ENCODE data around the gene RXRA. TPM values are rescaled to one million over a fixed set of nuclear protein-coding genes. Genes with fewer than 3 reads are reported as not detected.

The RXRA gene
- total RNA-seq, 1 donor from 2014 or later: 129 TPM

DNA sequence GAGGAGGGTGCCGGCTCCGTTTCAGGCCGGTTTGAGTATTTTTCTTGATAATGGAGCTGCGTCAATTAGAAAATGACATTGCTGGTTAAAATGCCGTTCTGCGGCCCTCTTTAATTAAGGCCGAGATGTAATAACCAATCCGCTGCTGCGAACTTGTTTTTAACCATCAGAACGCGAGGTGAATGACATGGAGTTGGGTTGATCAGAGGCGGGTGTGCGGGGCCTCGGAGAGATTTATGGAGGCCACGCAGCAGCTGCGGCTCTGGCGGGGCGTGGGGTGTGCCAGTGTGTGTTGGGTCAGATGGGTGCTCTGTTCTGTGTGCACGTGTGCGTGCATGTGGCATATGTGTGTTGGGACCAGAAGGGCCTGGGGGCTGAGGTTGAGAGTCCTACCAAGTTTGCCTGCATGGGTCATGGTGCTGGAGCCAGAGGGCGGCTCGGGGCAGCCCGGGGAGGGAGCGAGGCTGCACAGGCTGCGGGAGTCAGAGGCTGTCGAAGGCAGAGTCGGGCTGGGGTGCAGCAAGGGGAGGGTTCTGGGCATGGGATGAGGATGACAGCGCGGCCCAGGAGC, 25.4 kb downstream of the RXRA start:
- DNase-seq (ENCODE audit: low spot score): no peak

DNA sequence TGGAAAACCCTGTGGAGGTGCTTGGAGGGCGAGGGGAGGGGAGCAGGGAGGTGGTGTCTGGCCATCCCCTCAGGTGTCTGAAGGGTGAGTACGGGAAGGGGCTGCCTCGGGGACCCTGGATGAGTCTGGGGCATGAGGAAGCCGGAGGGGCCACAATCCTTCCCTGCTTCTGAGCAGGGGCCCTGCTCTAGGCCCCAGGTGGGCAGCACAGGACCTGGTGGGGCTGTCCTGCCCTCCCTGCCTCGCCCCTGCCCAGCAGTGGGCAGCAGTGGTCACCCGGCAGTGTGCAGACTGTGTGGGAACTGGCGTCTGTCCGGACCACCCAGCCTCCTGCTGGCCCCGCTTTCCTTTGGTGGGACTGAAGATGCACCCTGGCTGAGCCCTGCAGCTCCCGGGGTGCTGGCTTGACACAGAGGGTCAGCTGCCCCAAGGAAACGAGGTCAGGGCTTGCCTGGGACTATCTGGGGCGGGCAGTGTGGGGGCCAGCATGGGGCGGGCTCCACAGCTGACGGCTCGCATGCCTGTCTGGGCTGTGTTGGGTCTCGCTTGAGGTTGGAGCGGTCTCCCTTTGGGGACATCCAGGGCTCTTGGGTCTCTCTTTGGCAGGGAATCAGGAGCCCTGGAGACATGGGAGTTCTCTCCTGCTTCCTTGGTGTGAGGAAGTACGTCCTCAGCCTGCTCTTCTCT, 26.1 kb downstream of the RXRA start:
- no peak for DNase-seq (ENCODE audit: low spot score)

DNA sequence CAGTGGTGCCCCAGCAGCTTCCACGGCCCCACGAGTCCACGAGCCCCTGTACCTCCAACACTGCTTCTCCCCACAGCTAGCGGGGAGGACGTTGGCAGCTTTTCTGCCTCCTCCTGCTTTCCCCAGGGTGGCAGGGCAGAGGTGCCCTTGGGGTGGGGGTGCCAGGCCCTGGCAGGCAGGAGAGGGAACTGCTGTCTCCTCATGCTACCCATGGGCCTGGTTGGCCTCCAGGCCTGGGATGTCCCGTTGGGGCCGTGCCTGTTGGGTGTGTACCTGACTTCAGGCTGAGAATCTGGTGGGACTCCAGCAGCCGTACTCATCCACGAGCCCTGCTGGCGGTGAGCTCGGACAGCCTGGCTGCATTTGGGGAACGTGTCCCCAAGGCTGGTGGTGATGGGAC, 27.3 kb downstream of the RXRA start:
- DNase-seq (ENCODE audit: low spot score): no peak

DNA sequence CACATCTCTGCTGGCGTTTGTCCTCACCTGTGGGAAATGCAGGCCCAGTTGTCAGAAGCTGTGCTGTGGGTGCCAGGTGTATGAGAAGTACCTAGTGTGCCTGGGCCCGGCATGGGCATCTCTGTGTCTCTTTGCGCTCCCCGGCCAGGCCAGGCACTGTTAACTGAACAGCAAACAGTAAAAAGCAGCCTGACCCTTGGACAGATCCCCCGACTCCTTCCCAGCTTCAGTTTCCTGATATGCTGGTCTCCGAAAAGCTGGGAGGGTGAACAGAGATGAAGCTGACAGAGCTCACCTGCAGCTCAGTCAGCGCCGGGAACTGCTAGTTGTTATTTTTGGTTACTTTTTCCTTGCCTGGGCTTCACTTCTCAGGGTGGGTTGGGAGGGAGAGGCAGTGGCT, 28.9 kb downstream of the RXRA start:
- no peak for DNase-seq (ENCODE audit: low spot score)

DNA sequence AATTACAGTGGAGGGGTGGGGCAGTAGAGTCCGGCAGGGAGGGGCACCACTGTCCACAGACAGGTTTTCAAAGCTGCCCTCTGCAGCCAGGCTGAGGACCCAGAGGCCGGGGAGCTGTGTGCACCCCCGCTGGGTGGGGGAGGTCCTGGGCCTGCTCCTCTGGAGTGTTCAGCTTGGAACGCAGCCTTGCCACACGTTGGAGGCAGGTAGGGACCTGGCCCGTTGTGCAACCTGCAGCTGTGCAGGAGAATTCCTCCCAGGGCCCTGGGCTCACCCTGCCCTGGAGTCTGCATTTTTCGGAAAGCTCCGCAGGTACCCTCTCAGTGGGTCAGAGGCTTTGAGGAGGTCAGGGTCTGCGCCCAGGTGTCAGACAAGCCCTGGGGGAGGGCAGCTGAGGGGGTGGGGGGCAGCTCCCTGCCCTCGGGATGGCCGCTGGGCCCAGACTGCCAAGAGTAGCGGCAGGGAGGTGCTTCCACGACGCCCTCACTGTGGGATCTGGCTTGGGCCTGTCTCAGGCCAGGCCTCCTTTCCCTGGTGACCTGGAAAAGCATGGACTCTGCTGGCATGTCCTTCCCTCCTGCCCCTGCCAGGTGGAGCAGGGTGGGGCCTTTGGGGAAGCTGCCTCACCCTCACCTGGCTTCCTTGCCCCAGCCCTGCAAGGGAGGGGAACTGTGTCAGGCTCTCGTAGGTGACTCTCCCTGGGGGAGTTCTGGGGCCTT, 29.5 kb downstream of the RXRA start:
- DNase-seq (ENCODE audit: low spot score): no peak

DNA sequence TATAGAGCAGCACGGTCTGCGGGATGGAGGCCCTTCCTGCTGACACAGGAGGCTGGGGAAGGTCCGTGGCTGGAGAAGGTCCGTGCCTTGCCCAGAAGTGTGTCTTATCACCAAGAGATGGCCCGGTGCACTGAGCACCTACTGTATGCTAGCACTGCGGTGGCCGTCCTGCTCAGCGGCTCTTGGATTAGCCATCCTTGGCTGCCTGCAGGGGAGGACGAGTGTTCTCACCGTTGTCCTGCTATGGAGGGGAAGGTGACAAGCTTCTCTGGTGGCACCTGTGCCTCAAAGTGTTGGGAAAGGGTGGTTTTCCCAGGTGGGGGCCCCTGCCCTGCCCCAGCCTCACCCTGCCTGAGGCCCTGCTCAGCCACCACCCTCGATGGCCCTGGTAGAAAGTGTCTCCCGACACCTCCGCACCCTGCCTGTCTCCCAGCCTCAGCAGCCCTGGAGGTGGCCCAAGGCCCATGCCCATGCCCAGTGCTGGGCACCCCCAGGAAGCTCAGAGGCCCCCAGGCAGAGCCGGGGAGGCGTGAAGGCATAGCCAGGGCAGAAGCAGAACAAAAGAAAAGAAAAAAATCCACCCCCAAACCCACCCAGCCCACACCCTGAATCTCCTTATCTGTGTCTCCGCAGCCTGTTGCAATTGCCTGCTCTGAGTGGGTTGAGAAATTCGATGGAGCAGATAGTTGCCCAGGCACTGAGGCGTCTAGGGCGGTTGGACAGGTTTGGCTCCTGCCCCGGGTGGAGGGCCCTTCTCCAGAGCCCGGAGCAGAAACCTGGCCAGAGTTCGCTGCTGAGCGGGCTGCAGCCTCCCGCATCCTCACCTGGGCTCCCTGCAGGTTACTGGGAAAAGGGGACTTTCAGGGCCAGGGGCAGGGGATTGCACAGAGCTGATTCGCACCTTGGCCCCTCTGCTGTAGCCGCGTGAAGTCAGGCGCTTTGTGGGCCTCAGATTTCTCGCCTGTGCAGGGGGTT, 30.5 kb downstream of the RXRA start:
- DNase-seq (ENCODE audit: low spot score): no peak

DNA sequence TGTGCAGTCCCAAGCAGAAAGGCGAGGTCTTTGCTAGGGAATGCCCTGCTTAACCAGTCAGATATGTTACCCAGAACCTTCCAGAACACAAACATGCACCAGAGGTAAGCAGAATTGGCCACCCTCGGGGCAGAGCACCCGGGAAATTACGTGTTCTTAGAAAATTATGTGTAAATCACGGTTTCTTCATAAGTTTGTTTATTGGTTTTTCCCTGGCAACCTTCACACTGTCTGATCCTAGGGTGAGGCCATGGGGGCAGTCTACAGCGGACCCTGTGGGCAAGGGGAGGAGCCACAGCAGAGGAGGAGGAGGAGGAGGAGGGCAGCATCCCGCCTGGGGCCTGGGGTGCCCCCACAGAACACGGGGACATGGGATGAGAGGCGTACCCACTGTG, 31.4 kb downstream of the RXRA start:
- DNase-seq (ENCODE audit: low spot score): no peak

DNA sequence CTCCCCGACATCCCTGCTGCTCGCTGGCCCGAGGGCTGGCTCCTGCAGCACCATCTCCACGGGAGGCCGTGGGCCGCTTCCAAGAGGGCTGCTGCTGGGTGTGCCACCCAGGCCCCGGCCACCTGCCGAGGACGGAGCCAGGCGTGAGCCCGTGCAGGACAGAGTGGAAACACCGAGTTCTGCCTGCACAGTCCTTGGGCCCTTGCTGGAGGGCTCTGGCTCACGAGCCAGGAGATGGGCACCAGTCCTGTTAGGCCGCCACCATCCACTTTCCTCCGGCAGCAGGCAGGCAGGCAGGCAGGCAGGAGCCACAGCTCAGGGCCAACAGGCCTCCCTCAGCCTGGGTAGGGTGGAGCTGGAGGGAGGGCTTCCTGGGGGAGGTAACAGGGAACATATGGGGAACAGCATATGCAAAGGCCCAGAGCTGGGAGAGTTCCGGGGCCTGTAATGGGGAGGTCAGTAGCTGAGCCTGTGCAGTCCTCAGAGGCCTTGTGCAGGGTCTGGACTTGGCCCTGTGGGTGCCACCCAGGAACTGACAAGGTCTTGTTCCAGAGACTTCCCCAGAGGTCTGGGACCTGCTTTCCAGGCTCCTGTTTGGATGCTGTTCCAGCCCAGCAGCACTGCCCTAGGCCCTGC, 31.9 kb downstream of the RXRA start:
- no peak for DNase-seq (ENCODE audit: low spot score)

DNA sequence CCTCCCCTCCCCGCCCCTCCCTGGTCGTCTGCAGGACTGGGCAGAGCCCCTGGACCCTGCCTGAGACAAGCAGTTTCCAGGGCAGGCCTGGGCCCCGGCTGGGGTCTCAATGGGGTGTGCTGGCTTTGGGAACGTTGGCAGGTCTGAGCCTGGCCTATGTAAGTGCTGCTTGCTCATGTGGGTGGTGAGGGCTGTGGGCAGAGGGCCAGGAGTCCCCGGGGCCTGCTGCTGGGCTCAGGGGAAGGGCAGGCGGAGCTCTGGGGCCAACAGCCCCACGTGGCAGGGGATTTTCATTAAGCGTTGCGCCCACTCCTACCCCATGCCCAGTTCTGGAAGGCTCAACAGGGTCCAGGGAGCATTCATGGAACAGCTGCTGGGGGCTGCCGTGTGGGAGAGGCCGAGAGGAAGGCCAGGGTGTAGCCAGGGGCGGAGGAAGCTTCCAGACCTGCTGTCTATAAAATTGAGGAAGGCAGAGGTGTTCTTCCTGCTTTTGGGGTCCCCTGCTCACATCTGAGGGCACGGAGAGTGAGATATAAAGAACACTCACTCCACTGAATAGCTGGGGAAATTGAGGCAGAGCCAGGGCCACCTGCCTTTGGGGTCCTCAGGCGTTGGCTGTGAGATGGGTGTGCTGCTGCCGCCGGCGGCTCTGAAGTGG, 32.5 kb downstream of the RXRA start:
- DNase-seq (ENCODE audit: low spot score): no peak

DNA sequence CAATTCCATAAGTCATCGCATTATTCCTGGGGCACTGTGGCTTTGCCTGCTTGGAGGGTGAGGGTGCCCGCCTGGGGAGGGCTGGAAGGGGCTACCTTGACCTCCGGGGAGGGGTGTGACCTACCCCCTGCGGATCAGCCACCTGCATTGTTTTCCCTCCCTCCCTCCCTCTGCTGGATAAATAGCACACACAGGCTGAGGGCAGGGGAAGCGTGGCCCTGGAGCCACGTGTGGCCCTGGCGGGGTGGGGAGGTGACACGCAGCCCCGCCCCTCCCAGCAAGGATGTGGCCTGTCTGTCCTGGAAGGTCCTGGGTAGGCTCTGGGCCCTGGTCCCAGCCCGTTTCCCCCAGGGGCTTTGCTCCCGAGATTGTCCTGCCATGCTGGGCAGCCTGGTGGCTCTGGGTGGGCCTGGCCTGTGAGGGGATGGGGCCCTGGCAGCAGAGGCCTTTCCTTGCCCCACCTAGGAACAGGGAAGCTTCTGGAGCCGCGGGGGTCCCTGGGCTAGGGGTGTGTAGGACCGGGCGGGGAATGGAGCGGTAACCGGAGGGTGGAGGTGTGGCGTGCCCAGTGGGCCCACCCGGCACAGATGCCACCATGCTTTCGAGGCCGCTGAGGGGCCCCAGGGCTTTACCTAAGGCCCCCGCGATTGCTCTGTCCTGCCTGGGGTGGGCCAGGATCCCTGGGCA, 33.4 kb downstream of the RXRA start:
- no peak for DNase-seq (ENCODE audit: low spot score)

DNA sequence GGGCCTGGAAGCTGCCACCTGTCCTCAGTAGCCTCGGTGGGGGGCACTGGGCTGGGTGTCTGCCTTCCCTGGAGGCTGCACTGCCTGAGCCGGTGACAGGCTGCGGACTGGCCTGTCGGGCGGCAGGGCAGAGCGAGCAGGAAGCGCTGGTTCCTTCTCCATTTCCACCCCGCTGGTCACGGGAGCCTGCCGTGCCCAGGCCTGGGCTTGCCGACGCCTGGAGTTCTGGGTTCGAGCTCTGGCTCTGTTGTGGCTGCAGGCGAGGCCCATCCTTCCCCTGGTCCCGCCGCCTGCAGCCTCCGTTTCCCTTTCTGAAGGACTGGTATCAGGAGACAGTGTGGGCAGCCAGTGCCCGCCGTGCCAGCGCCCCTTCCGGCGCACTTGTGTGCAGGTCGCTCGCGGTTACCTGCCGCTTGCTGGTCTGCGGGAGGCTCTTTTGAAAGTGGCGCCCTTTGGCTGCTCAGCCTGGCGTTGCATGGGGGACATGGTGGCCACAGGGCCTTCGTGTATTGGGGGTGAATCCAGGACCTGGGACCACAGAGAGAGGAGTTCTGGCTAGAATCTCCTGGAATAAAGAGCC, 34.0 kb downstream of the RXRA start:
- DNase-seq (ENCODE audit: low spot score): no peak

DNA sequence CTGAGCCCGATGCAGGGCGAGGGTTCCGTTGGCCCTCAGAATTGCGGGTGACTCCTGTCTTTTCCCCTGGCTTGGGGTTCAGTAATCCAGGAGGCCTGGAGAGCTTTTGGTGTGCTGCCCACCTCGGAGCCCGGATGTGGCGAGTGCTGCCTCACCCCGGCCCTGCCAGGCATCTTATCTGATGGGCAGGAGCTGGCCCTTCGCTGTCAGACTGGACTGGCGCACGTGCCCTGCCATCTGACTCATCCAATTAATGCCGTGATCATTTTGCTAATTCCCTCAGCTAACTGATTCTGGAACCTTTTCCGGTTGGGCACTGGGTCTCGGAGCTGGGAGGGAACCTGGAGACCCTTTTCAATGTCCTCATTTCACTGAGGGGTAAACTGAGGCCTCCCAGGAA, 34.6 kb downstream of the RXRA start:
- no peak for DNase-seq (ENCODE audit: low spot score)

DNA sequence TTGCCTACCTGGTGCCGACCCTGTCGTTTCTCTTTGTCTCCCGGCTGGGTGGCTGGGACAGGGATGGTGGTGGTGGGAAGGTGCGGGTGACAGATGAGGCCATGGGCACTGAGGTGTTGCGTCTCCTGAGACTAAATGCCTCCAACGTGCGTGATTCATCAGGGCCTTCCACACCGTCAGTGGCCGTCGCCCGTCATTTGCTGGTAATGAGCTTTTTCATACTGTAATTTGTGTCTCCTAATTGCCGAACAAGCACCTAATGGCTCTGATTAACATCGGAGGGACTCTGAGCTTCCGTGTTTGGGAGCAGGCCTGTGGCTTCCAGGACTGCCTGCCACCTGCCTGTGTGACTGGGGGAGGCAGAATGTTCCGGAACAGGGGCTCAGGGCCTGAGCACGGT, 35.2 kb downstream of the RXRA start:
- DNase-seq (ENCODE audit: low spot score): no peak

DNA sequence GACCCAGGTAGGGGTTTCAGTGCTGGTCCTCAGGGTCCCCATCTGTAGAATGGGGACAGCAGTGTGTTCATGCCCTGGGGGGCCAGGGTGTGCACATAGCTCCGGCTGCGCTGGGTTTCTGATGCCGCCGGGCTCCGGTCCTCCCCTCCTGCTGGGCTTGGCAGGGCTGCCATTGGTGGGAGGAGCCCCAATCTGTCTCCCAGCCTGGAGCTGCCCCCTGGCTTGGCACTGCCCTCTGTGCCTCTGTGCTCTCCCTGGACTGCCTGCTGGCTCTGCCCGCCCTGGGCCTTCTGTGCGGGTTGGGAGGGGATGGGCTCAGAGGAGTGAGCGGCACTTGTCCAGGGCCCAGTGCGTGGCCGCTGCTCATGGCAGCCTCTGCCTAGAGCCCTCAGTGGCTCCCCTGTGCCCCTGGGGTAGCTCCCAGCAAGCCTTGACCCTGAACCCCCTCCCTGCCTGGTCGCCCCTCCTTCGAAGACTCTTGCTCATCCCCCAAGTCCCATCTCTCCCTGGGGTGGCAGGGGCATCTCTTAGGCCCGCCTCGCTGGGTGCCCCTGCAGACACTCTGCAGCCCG, 35.7 kb downstream of the RXRA start:
- DNase-seq (ENCODE audit: low spot score): no peak

DNA sequence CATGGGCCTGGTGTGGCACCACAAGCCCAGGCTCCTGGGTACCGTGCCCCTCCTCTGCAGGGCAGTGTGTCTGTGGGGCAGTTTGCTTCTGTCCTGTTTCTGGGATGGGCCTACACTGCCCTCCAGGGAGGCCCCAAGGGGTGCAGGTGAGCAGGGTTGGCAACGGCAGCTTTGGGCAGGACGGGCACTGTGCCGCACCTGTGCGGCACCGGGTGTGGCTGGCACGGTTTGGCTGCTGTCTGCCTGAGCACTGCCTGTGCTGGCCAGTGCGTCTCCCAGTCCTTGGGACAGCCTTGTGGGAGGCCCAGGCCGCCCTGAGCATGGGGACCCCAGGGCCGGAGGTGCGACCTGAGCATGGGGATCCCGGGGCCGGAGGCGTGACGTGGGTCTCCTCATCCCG, 37.2 kb downstream of the RXRA start:
- no peak for DNase-seq (ENCODE audit: low spot score)

DNA sequence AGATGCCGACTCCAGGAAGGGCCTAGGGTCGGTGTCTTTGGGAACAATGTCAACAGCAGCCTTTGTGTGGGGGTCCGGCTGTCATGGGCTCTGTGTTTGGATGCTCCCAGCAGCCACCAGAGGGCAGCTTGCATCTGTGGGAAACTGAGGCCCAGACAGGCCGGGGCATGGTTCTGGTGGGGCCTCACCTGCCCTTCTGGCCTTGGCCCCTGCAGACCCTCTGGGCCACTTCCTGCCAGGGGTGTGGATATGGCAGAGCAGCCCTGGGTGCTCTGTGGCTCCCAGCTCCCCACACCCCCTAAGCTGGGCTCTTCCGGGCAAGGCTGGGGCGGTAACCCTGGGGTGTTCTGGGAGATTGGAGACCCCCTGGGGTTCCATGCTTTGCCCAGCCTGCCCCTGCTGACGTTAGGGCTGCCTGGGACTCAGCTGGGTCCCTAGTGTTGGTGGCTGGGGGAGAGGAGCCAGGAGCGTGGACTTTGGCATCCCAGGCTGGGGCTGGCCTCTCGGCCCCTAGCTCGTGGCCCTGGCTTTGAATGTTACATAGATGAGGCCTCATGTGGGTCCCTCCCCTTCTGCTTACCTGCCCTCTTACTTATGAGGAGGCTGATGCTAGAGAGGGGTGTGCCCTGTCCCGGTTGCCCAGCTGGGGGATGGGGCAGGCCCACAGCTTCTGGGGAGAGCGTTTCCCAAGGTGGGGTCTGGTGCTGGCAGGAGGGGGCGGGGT, 38.3 kb downstream of the RXRA start:
- no peak for DNase-seq (ENCODE audit: low spot score)

DNA sequence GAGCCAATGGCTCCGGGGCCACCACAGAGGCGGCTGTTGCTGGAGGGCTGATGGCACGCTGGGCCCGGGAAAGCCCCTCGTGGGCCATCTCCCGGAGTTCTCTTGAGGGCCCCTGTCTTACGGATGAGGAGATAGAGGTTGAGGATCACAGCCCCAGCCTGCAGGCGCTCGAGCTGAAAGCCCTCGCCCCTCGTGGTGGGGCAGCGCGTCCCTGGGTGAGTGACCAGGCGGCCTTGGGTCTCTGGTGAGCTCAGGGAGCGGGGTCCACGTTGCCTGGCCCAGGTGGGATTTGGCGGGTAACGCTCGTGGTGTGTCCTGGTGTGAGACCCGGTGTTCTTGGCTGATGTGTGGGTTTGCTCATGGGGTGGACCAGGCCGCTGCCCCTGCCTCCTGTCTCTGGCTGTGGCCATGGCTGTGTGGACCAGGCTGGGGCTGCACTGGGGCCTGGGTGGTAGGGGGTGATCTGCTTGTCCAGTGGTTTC, 38.9 kb downstream of the RXRA start:
- no peak for DNase-seq (ENCODE audit: low spot score)

DNA sequence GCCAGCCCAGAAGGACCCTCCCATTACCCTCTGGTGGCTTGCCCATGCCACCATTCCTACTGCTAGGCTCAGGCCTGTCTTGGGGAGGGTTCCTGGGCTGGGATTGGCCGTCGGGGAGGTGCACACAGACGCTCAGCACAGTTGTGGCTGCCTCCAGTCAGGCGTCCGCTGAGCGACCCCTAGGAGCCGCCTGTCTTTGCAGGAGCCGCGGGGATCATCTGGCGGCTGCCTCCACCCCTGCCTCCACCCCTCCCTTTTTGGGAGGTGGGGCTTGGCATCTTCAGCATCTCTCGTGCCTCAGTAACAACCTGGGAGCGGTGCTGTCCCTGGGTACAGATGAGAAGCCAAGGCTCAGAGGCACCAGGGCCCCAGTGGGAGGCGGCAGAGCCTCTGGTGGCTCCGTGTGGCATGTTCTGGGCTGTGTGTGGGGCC, 39.6 kb downstream of the RXRA start:
- no peak for DNase-seq (ENCODE audit: low spot score)
